ENCODE measurements around the gene STON2.

STON2 gene

DNA sequence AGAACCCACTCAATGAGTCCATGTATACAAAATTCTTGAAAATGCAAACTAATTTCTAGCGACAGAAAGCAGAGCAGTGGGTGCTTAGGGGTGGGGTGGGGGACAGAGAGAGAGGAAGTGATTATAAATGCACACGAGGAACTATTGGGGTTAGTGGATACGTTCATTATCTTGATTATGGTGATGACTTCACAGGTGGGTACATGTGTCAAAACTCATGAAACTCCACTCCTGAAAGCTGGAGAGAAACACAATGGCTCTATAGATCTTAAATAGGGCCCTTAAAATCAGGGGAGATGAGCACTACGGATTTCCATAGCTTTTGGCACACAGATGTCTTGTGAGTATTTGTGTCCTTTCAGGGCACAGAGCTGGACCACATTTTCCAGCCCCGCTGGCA is 59.9 kb downstream of the STON2 start:
- no peak overlapping the region for H3K27ac ChIP-seq
- H3K4me3 ChIP-seq (ENCODE audit: low read depth, low read length), result no peak overlapping the region
- no peaks in the 10 kb centered on the region for H3K36me3 ChIP-seq
- no peaks in the 10 kb centered on the region for H3K27me3 ChIP-seq (ENCODE audit: insufficient read depth, low read depth, severe bottlenecking)
- TF ChIP-seq, protein P1, sequence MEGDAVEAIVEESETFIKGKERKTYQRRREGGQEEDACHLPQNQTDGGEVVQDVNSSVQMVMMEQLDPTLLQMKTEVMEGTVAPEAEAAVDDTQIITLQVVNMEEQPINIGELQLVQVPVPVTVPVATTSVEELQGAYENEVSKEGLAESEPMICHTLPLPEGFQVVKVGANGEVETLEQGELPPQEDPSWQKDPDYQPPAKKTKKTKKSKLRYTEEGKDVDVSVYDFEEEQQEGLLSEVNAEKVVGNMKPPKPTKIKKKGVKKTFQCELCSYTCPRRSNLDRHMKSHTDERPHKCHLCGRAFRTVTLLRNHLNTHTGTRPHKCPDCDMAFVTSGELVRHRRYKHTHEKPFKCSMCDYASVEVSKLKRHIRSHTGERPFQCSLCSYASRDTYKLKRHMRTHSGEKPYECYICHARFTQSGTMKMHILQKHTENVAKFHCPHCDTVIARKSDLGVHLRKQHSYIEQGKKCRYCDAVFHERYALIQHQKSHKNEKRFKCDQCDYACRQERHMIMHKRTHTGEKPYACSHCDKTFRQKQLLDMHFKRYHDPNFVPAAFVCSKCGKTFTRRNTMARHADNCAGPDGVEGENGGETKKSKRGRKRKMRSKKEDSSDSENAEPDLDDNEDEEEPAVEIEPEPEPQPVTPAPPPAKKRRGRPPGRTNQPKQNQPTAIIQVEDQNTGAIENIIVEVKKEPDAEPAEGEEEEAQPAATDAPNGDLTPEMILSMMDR (IDR thresholded peaks at IDR 0.05; ENCODE audit: low read depth, low read length), result no peak
- no peaks in the 10 kb centered on the region for H3K9me3 ChIP-seq (ENCODE audit: severe bottlenecking)
- no peak for DNase-seq

- Histone ChIP-seq H3K27me3 (ENCODE audit: insufficient read depth, low read depth, severe bottlenecking) (no peaks in the 10 kb centered on the region), H3K4me3 (ENCODE audit: low read depth, low read length) (no peak overlapping the region), H3K27ac (no peak overlapping the region), H3K9me3 (ENCODE audit: severe bottlenecking) (no peaks in the 10 kb centered on the region), H3K36me3 (no peaks in the 10 kb centered on the region)
- TF ChIP-seq, protein P1 (IDR thresholded peaks at IDR 0.05; ENCODE audit: low read depth, low read length), result no peak
- DNase-seq, result no peak
Observed at GRCh38 chr14:81337073-81337472, 63.1 kb downstream of the STON2 start.

GRCh38 chr14:81336009-81336408 is 64.1 kb downstream of the STON2 start:
- Histone ChIP-seq H3K36me3 (no peaks in the 10 kb centered on the region), H3K4me3 (ENCODE audit: low read depth, low read length) (no peak overlapping the region), H3K27me3 (ENCODE audit: insufficient read depth, low read depth, severe bottlenecking) (no peaks in the 10 kb centered on the region), H3K9me3 (ENCODE audit: severe bottlenecking) (no peaks in the 10 kb centered on the region), H3K27ac (no peak overlapping the region)
- no peak for DNase-seq
- TF ChIP-seq, protein P1 (IDR thresholded peaks at IDR 0.05; ENCODE audit: low read depth, low read length), result no peak

- Histone ChIP-seq H3K27ac (no peak overlapping the region), H3K36me3 (no peaks in the 10 kb centered on the region), H3K27me3 (ENCODE audit: insufficient read depth, low read depth, severe bottlenecking) (no peaks in the 10 kb centered on the region), H3K4me3 (ENCODE audit: low read depth, low read length) (no peak overlapping the region), H3K9me3 (ENCODE audit: severe bottlenecking) (no peaks in the 10 kb centered on the region)
- no peak for DNase-seq
- TF ChIP-seq, protein P1 (IDR thresholded peaks at IDR 0.05; ENCODE audit: low read depth, low read length), result no peak
Observed at GRCh38 chr14:81332725-81333124, 67.4 kb downstream of the STON2 start.

- TF ChIP-seq, protein P1 (IDR thresholded peaks at IDR 0.05; ENCODE audit: low read depth, low read length), result no peak
Observed at GRCh38 chr14:81331229-81332021, 68.7 kb downstream of the STON2 start.

More at GRCh38 chr14:81331229-81332021, 68.7 kb downstream of the STON2 start:
- DNase-seq, result no peak
- H3K27ac ChIP-seq, result no peak overlapping the region
- H3K4me3 ChIP-seq (ENCODE audit: low read depth, low read length), result no peak overlapping the region
- H3K36me3 ChIP-seq, result no peaks in the 10 kb centered on the region
- no peaks in the 10 kb centered on the region for H3K9me3 ChIP-seq (ENCODE audit: severe bottlenecking)
- H3K27me3 ChIP-seq (ENCODE audit: insufficient read depth, low read depth, severe bottlenecking), result no peaks in the 10 kb centered on the region
